Measurements from ENCODE around the gene ATP6V0A1. TPM values are rescaled to one million over a fixed set of nuclear protein-coding genes. Genes with fewer than 3 reads are reported as not detected.

The ATP6V0A1 gene
- total RNA-seq, 1 experiment from 2014 or later: 55.1 TPM

DNA sequence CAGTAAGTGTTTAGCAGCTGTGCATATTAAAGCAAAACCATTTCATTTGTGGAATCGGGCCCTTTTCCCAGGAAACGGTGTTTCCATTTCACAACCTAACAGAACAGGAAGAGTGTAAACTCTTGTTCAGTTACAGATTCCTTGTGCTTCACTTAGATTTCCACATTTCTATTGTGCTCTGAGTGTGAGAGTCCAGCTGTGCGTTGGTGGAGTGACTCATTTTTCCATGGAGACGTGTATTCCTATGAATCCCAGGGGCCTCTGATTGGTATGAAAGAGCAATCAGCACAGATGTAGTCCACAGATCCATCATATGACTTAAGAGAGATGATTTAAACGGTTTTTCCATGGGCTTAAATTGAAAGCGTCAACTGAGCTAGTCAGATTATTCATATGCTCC, 22.3 kb upstream of the ATP6V0A1 start:
- Histone ChIP-seq H3K9me3 (ENCODE audit: insufficient read depth, low read depth) (no peaks in the 10 kb centered on the region; the same call in 1 of the 2 replicates), H3K4me3 (no peak overlapping the region), H3F3A (ENCODE audit: insufficient read depth, low read depth) (peaks cover 18% of the 10 kb centered on the region), H4K20me1 (ENCODE audit: insufficient read depth) (no peaks in the 10 kb centered on the region), H3K27me3 (ENCODE audit: insufficient read depth, low read depth) (no peaks in the 10 kb centered on the region), H3K36me3 (ENCODE audit: low read depth) (no peaks in the 10 kb centered on the region), H3K27ac (no peak overlapping the region), H3K4me1 (replicated peaks; ENCODE audit: insufficient read depth) (peaks cover 22% of the 10 kb centered on the region), H3K79me2 (ENCODE audit: low read depth) (no peaks in the 10 kb centered on the region), H3K9me2 (ENCODE audit: insufficient read depth) (no peaks in the 10 kb centered on the region), H3K4me2 (no peak overlapping the region), H2AFZ (no peak overlapping the region)
- POLR2A ChIA-PET (ENCODE audit: unreplicated experiment): no interaction called here
- CTCF ChIA-PET: no interaction called here
- BruUV-seq (replicated peaks): no TSS peak
- TF ChIP-seq EZH2 (IDR thresholded peaks at IDR 0.05; ENCODE audit: low read depth): no peak
- no peak for TF ChIP-seq CTCF (conservative IDR thresholded peaks at IDR 0.05)
- intact Hi-C loops (cut with micrococcal nuclease; ENCODE audit: unreplicated experiment): no loop called here
- DNase-seq: no peak

GRCh38 chr17:42438600-42439567, 19.8 kb upstream of the ATP6V0A1 start:
- intact Hi-C loops (cut with micrococcal nuclease; ENCODE audit: unreplicated experiment): no loop called here
- no peaks in the 10 kb centered on the region for H3K36me3 ChIP-seq (ENCODE audit: low read depth)
- H3K9me3 ChIP-seq (ENCODE audit: insufficient read depth, low read depth): no peaks in the 10 kb centered on the region
- no peak overlapping the region for H3K27ac ChIP-seq
- no peaks in the 10 kb centered on the region for H3K9me2 ChIP-seq (ENCODE audit: insufficient read depth)
- POLR2A ChIA-PET (ENCODE audit: unreplicated experiment): interaction anchor here (0.7 kb wide), 1 partner anchor 90 kb away, joined by 3 read pairs; no protein-coding TSS in a partner anchor
- DNase-seq: no peak
- no peaks in the 10 kb centered on the region for H3K27me3 ChIP-seq (ENCODE audit: insufficient read depth, low read depth)
- H4K20me1 ChIP-seq (ENCODE audit: insufficient read depth): no peaks in the 10 kb centered on the region
- H3K4me3 ChIP-seq: no peak overlapping the region
- CTCF ChIA-PET: interaction anchor here (0.6 kb wide), 1 partner anchor 19 kb away, joined by 5 read pairs; no protein-coding TSS in a partner anchor
- no peaks in the 10 kb centered on the region for H3K79me2 ChIP-seq (ENCODE audit: low read depth)
- no TSS peak for BruUV-seq (replicated peaks)
- TF ChIP-seq CTCF (conservative IDR thresholded peaks at IDR 0.05) (peak; percentile 57), EZH2 (IDR thresholded peaks at IDR 0.05; ENCODE audit: low read depth) (no peak)
- no peaks in the 10 kb centered on the region; the same call in 1 of the 2 replicates for H3F3A ChIP-seq (ENCODE audit: insufficient read depth, low read depth)
- no peak overlapping the region for H2AFZ ChIP-seq
- no peak overlapping the region for H3K4me2 ChIP-seq
- H3K4me1 ChIP-seq (replicated peaks; ENCODE audit: insufficient read depth): peaks cover 2% of the 10 kb centered on the region; the same call in 1 of the 2 replicates

- Histone ChIP-seq H2AFZ (no peak overlapping the region), H3K4me3 (no peak overlapping the region), H3K9me3 (ENCODE audit: insufficient read depth, low read depth) (no peaks in the 10 kb centered on the region), H3K27ac (no peak overlapping the region), H3K9me2 (ENCODE audit: insufficient read depth) (no peaks in the 10 kb centered on the region), H3K27me3 (ENCODE audit: insufficient read depth, low read depth) (no peaks in the 10 kb centered on the region), H3F3A (ENCODE audit: insufficient read depth, low read depth) (no peaks in the 10 kb centered on the region; the same call in 1 of the 2 replicates), H3K79me2 (ENCODE audit: low read depth) (no peaks in the 10 kb centered on the region), H3K4me1 (replicated peaks; ENCODE audit: insufficient read depth) (no peaks in the 10 kb centered on the region), H4K20me1 (ENCODE audit: insufficient read depth) (no peaks in the 10 kb centered on the region), H3K4me2 (no peak overlapping the region), H3K36me3 (ENCODE audit: low read depth) (no peaks in the 10 kb centered on the region)
- intact Hi-C loops (cut with micrococcal nuclease; ENCODE audit: unreplicated experiment): no loop called here
- ChIA-PET CTCF (interaction anchor here (0.6 kb wide), 2 partner anchors 237 to 417 kb away, joined by 5 to 11 read pairs; no protein-coding TSS in a partner anchor), POLR2A (ENCODE audit: unreplicated experiment) (no interaction called here)
- no TSS peak for BruUV-seq (replicated peaks)
- DNase-seq: no peak
- TF ChIP-seq CTCF (conservative IDR thresholded peaks at IDR 0.05) (no peak), EZH2 (IDR thresholded peaks at IDR 0.05; ENCODE audit: low read depth) (no peak)
Measured at GRCh38 chr17:42441371-42442195, 17.1 kb upstream of the ATP6V0A1 start.
